A549 (cell line): ENCODE data around the gene DCTN3.

Experiments used
- POLR2A ChIP-seq: IDR thresholded peaks from 2 replicates; pipeline ENCODE4 v1.6.1; 2012; ENCODE audit warnings: mild to moderate bottlenecking, low read length
- RAD21 ChIP-seq, 2 experiments: fragments of >200 bp in 1 of 2; sonication (Bioruptor Twin) in 1 of 2; formaldehyde crosslinking in 1 of 2; IDR thresholded peaks in 1 of 2; conservative IDR thresholded peaks in 1 of 2; 2 replicates in 1 of 2; 3 replicates in 1 of 2; pipeline ENCODE4 v1.6.1; 2012 to 2018; ENCODE audit warnings: inconsistent platforms in 1 of 2
- RFX5 ChIP-seq: fragments of 450-650 bp; IDR thresholded peaks from 2 replicates; pipeline ENCODE4 v1.7.1; 2014; ENCODE audit warnings: antibody characterized with exemption, mild to moderate bottlenecking, moderate library complexity
- TF ChIP-seq, protein P1 (sequence below): fragments of >200 bp; sonication (Bioruptor Twin); formaldehyde crosslinking; IDR thresholded peaks from 3 replicates; pipeline ENCODE4 v1.5.1; 2016

DNA sequence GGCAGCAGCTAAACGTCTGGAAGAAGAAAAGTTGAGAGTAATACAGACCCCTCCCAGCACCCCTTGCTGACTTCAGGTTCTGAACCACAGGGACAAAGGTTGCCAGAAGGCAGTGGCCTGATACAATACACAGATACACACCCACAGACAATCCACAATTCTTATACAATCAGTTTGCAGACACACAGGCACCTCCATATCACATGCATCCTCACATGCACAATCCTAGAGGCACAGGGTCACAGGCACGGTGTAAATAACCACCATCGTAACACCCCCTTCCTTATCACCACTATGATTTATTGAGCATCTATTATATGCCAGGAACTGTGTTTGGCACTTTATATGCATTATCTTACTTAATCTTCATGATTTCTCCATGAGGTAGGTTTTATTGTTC is 39.0 kb downstream of the DCTN3 start:
- TF ChIP-seq, protein P1, sequence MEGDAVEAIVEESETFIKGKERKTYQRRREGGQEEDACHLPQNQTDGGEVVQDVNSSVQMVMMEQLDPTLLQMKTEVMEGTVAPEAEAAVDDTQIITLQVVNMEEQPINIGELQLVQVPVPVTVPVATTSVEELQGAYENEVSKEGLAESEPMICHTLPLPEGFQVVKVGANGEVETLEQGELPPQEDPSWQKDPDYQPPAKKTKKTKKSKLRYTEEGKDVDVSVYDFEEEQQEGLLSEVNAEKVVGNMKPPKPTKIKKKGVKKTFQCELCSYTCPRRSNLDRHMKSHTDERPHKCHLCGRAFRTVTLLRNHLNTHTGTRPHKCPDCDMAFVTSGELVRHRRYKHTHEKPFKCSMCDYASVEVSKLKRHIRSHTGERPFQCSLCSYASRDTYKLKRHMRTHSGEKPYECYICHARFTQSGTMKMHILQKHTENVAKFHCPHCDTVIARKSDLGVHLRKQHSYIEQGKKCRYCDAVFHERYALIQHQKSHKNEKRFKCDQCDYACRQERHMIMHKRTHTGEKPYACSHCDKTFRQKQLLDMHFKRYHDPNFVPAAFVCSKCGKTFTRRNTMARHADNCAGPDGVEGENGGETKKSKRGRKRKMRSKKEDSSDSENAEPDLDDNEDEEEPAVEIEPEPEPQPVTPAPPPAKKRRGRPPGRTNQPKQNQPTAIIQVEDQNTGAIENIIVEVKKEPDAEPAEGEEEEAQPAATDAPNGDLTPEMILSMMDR, result no peak
- no peak for TF ChIP-seq RAD21 (conservative IDR thresholded peaks at IDR 0.05 in 1 of 2, IDR thresholded peaks at IDR 0.05 in 1 of 2)
- TF ChIP-seq POLR2A, result no peak
- TF ChIP-seq RFX5, result no peak
